AG04450 (cell line): Measurements from ENCODE around the gene ERMN. TPM values are rescaled to one million over a fixed set of nuclear protein-coding genes. Genes with fewer than 3 reads are reported as not detected.

Experiments
- CTCF ChIA-PET: fragments of 300-600, 350-600 bp; formaldehyde crosslinking; extraction: SDS; loops from one replicate; lab custom pipeline; 2022; ENCODE audit warnings: antibody characterized with exemption, inconsistent platforms; lab: Charles Lee
- POLR2A ChIA-PET: fragments of 350-600 bp; formaldehyde crosslinking; extraction: SDS; loops from one replicate; lab custom pipeline; 2021; ENCODE audit warnings: antibody characterized with exemption, inconsistent platforms; lab: Yijun Ruan, JAX
- DNase-seq: peaks from one replicate; pipeline ENCODE4 v3.0.0-alpha.2; 2011; ENCODE audit warnings: low read depth, low spot score
- H3K27ac ChIP-seq: one replicate; pipeline ENCODE4 v1.5.1; 2012; ENCODE audit warnings: low read depth, low read length, control low read depth
- H3K27me3 ChIP-seq: one replicate; pipeline ENCODE4 v1.6.0; 2012; ENCODE audit warnings: low read length; ENCODE audit not compliant: control insufficient read depth, insufficient read depth
- H3K4me3 ChIP-seq: 2 replicates; pipeline ENCODE4 v1.5.1; 2011; ENCODE audit warnings: mild to moderate bottlenecking, low read depth, low read length, control low read depth
- H3K9me3 ChIP-seq: 2 replicates; pipeline ENCODE4 v1.5.1; 2012; ENCODE audit warnings: low read length; ENCODE audit not compliant: control insufficient read depth, insufficient read depth
- CTCF ChIP-seq: IDR thresholded peaks from 2 replicates; pipeline ENCODE4 v1.5.1; 2011; ENCODE audit warnings: low read depth, low read length, control low read depth, inconsistent platforms
- polyA plus RNA-seq: library from polyadenylated mRNA; depleted of rRNA; stranded (reverse); fragments of >200 nt; gene quantifications from 2 replicates; pipeline ENCODE4 v1.2.3, GENCODE V29; 2011

Gene ERMN
- polyA plus RNA-seq, 1 experiment, result not detected

- H3K4me3 ChIP-seq, result no peak overlapping the region
- no peak overlapping the region for H3K27ac ChIP-seq
- TF ChIP-seq CTCF, result no peak
- no peaks in the 10 kb centered on the region for H3K9me3 ChIP-seq
- no peaks in the 10 kb centered on the region for H3K27me3 ChIP-seq
- ChIA-PET CTCF (interaction anchor here (5.9 to 10.3 kb wide), 3 partner anchors 8 to 28 kb away, joined by 96 to 299 read pairs (median 166); partner anchors contain the start of gene ERMN), POLR2A (no interaction called here)
- DNase-seq, result no peak
Measured at GRCh38 chr2:157333304-157334047, 7.9 kb upstream of the ERMN start.

- no peak for DNase-seq
- TF ChIP-seq CTCF, result no peak
- ChIA-PET POLR2A (no interaction called here), CTCF (interaction anchor here (0.8 to 10.3 kb wide), 2 partner anchors 8 to 24 kb away, joined by 3 to 299 read pairs; no protein-coding TSS in a partner anchor)
- Histone ChIP-seq H3K27ac (no peak overlapping the region), H3K27me3 (no peaks in the 10 kb centered on the region), H3K9me3 (no peaks in the 10 kb centered on the region), H3K4me3 (no peak overlapping the region)
Measured at GRCh38 chr2:157329524-157329923, 3.9 kb upstream of the ERMN start.

GRCh38 chr2:157327621-157328500 lies 2.2 kb upstream of the ERMN start:
- H3K4me3 ChIP-seq, result no peak overlapping the region
- DNase-seq, result peak; percentile 53
- ChIA-PET POLR2A (no interaction called here), CTCF (interaction anchor here (0.5 to 6.4 kb wide), 41 partner anchors 9 to 1951 kb away, joined by 3 to 193 read pairs (median 4); no protein-coding TSS in a partner anchor)
- H3K27ac ChIP-seq, result no peak overlapping the region
- no peaks in the 10 kb centered on the region for H3K27me3 ChIP-seq
- TF ChIP-seq CTCF, result peak; percentile 97
- H3K9me3 ChIP-seq, result no peaks in the 10 kb centered on the region

GRCh38 chr2:157327200-157327599 lies 1.6 kb upstream of the ERMN start:
- H3K27me3 ChIP-seq, result no peaks in the 10 kb centered on the region
- no peak overlapping the region for H3K4me3 ChIP-seq
- DNase-seq, result no peak
- ChIA-PET POLR2A (no interaction called here), CTCF (interaction anchor here (0.5 to 6.4 kb wide), 34 partner anchors 10 to 1950 kb away, joined by 3 to 193 read pairs (median 4); partner anchors contain the start of gene GALNT5)
- H3K9me3 ChIP-seq, result no peaks in the 10 kb centered on the region
- no peak overlapping the region for H3K27ac ChIP-seq
- no peak for TF ChIP-seq CTCF
